GM23248 (cell line): ENCODE measurements around the gene SNX20. TPM values are rescaled to one million over a fixed set of nuclear protein-coding genes. Genes with fewer than 3 reads are reported as not detected.

Source experiments
- DNase-seq: peaks from one replicate; pipeline ENCODE4 v3.0.0-alpha.2; 2015
- H2AFZ ChIP-seq: fragments of 200-600 bp; sonication (generic); 2 replicates; pipeline ENCODE4 v1.6.1; 2016; ENCODE audit warnings: antibody characterized with exemption
- H3F3A ChIP-seq: fragments of 200-600 bp; sonication (generic); 2 replicates; pipeline ENCODE4 v1.6.1; 2016; ENCODE audit warnings: mild to moderate bottlenecking, antibody characterized with exemption, mixed run types; ENCODE audit not compliant: insufficient read depth
- H3K27ac ChIP-seq: fragments of 200-600 bp; sonication (generic); 2 replicates; pipeline ENCODE4 v1.5.1; 2016; ENCODE audit warnings: mild to moderate bottlenecking
- H3K27me3 ChIP-seq: fragments of 200-600 bp; sonication (generic); replicated peaks from 2 replicates; pipeline ENCODE4 v1.6.1; 2016; ENCODE audit warnings: mild to moderate bottlenecking; ENCODE audit not compliant: insufficient read depth
- H3K36me3 ChIP-seq: fragments of 200-600 bp; sonication (generic); 2 replicates; pipeline ENCODE4 v1.6.1; 2016; ENCODE audit warnings: low read depth, mild to moderate bottlenecking
- H3K4me1 ChIP-seq: fragments of 200-600 bp; sonication (generic); 2 replicates; pipeline ENCODE4 v1.6.1; 2016; ENCODE audit warnings: mild to moderate bottlenecking; ENCODE audit not compliant: insufficient read depth
- H3K4me2 ChIP-seq: fragments of 200-600 bp; sonication (generic); one replicate; pipeline ENCODE4 v1.6.1; 2016; ENCODE audit warnings: mild to moderate bottlenecking; ENCODE audit not compliant: unreplicated experiment
- H3K4me3 ChIP-seq: fragments of 200-600 bp; sonication (generic); 2 replicates; pipeline ENCODE4 v1.5.1; 2016; ENCODE audit warnings: mild to moderate bottlenecking
- H3K79me2 ChIP-seq: fragments of 200-600 bp; sonication (generic); 2 replicates; pipeline ENCODE4 v1.6.1; 2016; ENCODE audit warnings: mild to moderate bottlenecking; ENCODE audit not compliant: insufficient read depth
- H3K9ac ChIP-seq: fragments of 200-600 bp; sonication (generic); 2 replicates; pipeline ENCODE4 v1.6.1; 2016; ENCODE audit warnings: mild to moderate bottlenecking
- H3K9me2 ChIP-seq: fragments of 200-600 bp; sonication (generic); 2 replicates; pipeline ENCODE4 v1.6.1; 2016; ENCODE audit warnings: mixed run types, mild to moderate bottlenecking, moderate library complexity; ENCODE audit not compliant: insufficient read depth
- H3K9me3 ChIP-seq: fragments of 200-600 bp; sonication (generic); one replicate; pipeline ENCODE4 v1.6.1; 2017; ENCODE audit warnings: low read depth
- H4K20me1 ChIP-seq: fragments of 200-600 bp; sonication (generic); 2 replicates; pipeline ENCODE4 v1.6.0; 2016; ENCODE audit not compliant: insufficient read depth
- EZH2 ChIP-seq: fragments of 200-600 bp; sonication (generic); IDR thresholded peaks from 2 replicates; pipeline ENCODE4 v1.6.1; 2018; ENCODE audit warnings: antibody characterized with exemption, mild to moderate bottlenecking; ENCODE audit not compliant: insufficient read depth, poor library complexity, severe bottlenecking
- EZH2phosphoT487 ChIP-seq: fragments of 200-600 bp; sonication (generic); IDR thresholded peaks from 2 replicates; pipeline ENCODE4 v1.6.1; 2018; ENCODE audit warnings: antibody characterized with exemption, moderate library complexity, mild to moderate bottlenecking, low read depth; ENCODE audit not compliant: insufficient read depth
- WGBS, 2 experiments: methylation state at CpG; one replicate each; pipeline ENCODE4 v1.1.6; 2015 to 2017; ENCODE audit warnings: low lambda C conversion rate in 2 of 2, low coverage in 1 of 2; ENCODE audit errors: missing lambda C conversion rate in 2 of 2; 5-methylcytosine and 5-hydroxymethylcytosine counted together
- in situ Hi-C: fragments of 300-500 bp; cut with MboI; formaldehyde crosslinking; loops from 2 replicates; pipeline ENCODE4 v1.15.0; 2020
- polyA plus RNA-seq: library from polyadenylated mRNA; unstranded; fragments of >200 nt; fragmentation: Nextera tagmentation; extraction: Ambion mirVana; gene quantifications from 2 replicates; pipeline ENCODE4 v1.2.1, GENCODE V29; 2016
- total RNA-seq: library from RNA; depleted of rRNA; stranded (reverse); fragments of >200 nt; shearing (Covaris generic); gene quantifications from 2 replicates; pipeline ENCODE4 v1.2.3, GENCODE V29; 2014

The SNX20 gene
- total and polyA plus RNA-seq, 2 experiments from 2014 or later = not detected

DNA sequence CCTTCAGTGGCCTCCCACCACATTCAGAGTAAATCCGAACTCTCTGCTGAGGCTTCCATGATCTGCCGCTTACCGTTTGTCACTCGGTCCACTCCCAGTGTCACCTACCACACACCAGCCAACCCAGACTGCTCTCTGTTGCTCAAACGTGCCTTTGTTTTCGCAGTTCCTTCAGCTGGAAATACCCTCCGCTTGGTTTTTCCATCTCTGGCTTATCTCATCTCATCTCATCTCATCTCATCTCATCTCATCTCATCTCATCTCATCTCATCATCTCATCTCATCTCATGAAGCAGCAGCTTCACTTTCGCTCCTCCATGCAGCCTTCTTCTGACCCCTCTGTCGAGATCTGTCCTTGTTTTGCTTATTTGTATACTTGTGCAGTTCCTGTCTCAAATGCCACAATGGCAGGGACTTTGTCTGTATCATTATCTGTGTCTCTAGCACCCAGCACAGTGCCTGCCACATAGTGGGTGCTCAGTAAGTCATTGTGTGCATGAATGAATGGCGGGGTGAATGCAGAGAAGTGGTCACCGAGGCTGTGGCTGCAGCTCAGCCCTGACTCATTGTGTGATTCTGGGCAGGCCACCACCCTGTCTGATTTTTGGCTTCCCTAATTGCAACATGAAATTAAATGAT is 3.8 kb upstream of the SNX20 start:
- no peak for DNase-seq
- Histone ChIP-seq H3K79me2 (no peaks in the 10 kb centered on the region), H3K9me2 (no peaks in the 10 kb centered on the region), H2AFZ (no peak overlapping the region), H3F3A (no peaks in the 10 kb centered on the region), H3K4me2 (no peak overlapping the region), H3K4me3 (no peak overlapping the region), H3K27ac (no peak overlapping the region), H3K4me1 (no peaks in the 10 kb centered on the region), H3K36me3 (no peaks in the 10 kb centered on the region), H3K9ac (no peak overlapping the region), H4K20me1 (no peaks in the 10 kb centered on the region), H3K9me3 (no peaks in the 10 kb centered on the region), H3K27me3 (no peaks in the 10 kb centered on the region; the same call in 1 of the 2 replicates)
- WGBS, 2 experiments = 74 to 78% methylated on average over 11 of the region's 11 CpGs
- in situ Hi-C loops = no loop called here
- TF ChIP-seq EZH2 = no peak
- no peak for TF ChIP-seq EZH2phosphoT487

GRCh38 chr16:50683689-50684374 is 2.7 kb upstream of the SNX20 start:
- Histone ChIP-seq H2AFZ (no peak overlapping the region), H3K4me1 (no peaks in the 10 kb centered on the region), H4K20me1 (no peaks in the 10 kb centered on the region), H3F3A (no peaks in the 10 kb centered on the region), H3K27me3 (no peaks in the 10 kb centered on the region; the same call in 1 of the 2 replicates), H3K9me2 (no peaks in the 10 kb centered on the region), H3K9me3 (no peaks in the 10 kb centered on the region), H3K9ac (no peak overlapping the region), H3K27ac (no peak overlapping the region), H3K4me3 (no peak overlapping the region), H3K36me3 (no peaks in the 10 kb centered on the region), H3K4me2 (no peak overlapping the region), H3K79me2 (no peaks in the 10 kb centered on the region)
- no peak for DNase-seq
- TF ChIP-seq EZH2phosphoT487 (no peak), EZH2 (no peak)
- in situ Hi-C loops = no loop called here
- 65 to 70% methylated on average over 14 of the region's 14 CpGs for WGBS, 2 experiments

- Histone ChIP-seq H3F3A (no peaks in the 10 kb centered on the region), H3K9me3 (no peaks in the 10 kb centered on the region), H3K9me2 (no peaks in the 10 kb centered on the region), H3K4me1 (no peaks in the 10 kb centered on the region), H3K36me3 (no peaks in the 10 kb centered on the region), H4K20me1 (no peaks in the 10 kb centered on the region), H3K4me2 (no peak overlapping the region), H3K27ac (no peak overlapping the region), H2AFZ (no peak overlapping the region), H3K9ac (no peak overlapping the region), H3K27me3 (no peaks in the 10 kb centered on the region), H3K79me2 (no peaks in the 10 kb centered on the region), H3K4me3 (no peak overlapping the region)
- 61 to 72% methylated on average over 3 of the region's 3 CpGs for WGBS, 2 experiments
- in situ Hi-C loops = no loop called here
- TF ChIP-seq EZH2 = no peak
- no peak for TF ChIP-seq EZH2phosphoT487
- no peak for DNase-seq
Observed at GRCh38 chr16:50680556-50680893, 587 bp downstream of the SNX20 start.

DNA sequence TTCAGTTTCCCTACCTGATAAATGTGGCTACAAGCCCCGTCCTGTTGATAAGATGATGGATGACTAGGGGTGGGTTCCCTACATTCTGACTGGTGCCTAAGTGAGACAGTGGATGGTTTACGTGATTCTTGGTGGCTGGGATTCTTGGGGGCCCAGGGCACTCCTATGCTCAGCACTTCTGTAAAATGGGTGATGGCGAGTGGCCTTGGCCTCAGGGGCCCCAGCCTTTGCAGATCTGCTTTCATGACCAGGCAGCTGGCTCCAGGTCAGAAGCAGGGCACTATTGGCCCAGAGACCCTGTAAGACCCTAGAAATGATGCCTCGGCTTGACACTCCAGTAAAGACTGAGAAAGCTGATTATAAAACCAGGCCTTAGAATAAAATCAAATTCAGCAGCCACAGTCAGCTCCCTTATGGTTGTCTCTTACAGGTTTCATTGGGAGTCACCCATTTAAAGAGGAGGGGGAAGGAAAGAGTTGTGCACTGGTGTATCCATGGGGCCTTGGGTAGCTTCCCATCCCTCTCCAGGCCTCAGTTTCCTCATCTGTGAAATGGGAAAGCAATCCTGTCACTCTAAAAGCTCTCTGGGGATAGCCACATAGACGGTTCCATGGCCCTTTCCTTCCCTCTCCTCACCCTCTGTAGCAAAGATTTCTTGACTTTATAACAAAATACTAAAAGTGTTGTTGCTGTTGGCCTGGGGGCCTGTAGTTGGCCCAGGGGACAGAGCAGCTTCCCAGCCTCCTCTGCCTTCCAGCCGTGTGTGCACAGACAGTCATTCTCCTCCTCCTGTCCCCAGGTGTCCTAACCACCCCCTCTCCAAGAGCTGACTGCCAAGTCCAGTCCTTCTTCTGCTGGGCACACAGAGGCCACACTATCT is 1.2 kb downstream of the SNX20 start:
- no peak overlapping the region for H3K9ac ChIP-seq
- TF ChIP-seq EZH2 (no peak), EZH2phosphoT487 (no peak)
- no peak for DNase-seq

More for the DNA sequence above, 1.2 kb downstream of the SNX20 start:
- WGBS, 2 experiments = 63 to 66% methylated on average over 6 of the region's 6 CpGs
- H3K9me3 ChIP-seq = no peaks in the 10 kb centered on the region
- in situ Hi-C loops = no loop called here
- no peaks in the 10 kb centered on the region for H3K9me2 ChIP-seq
- no peaks in the 10 kb centered on the region for H3K27me3 ChIP-seq
- no peaks in the 10 kb centered on the region for H3F3A ChIP-seq
- no peak overlapping the region for H2AFZ ChIP-seq
- H3K27ac ChIP-seq = no peak overlapping the region
- no peaks in the 10 kb centered on the region for H3K79me2 ChIP-seq
- H3K4me1 ChIP-seq = no peaks in the 10 kb centered on the region
- no peaks in the 10 kb centered on the region for H4K20me1 ChIP-seq
- no peak overlapping the region for H3K4me2 ChIP-seq
- H3K4me3 ChIP-seq = no peak overlapping the region
- H3K36me3 ChIP-seq = no peaks in the 10 kb centered on the region
